ENCODE measurements around the gene TDRD3. TPM values are rescaled to one million over a fixed set of nuclear protein-coding genes. Genes with fewer than 3 reads are reported as not detected.

Gene TDRD3
- polyA plus RNA-seq, 1 of the 3 experiments (the other 2 are of a cell fraction) = 3.8 TPM

GRCh38 chr13:60583196-60583888 is 186.3 kb downstream of the TDRD3 start:
- Histone ChIP-seq H3K4me2 (no peak overlapping the region), H2AFZ (ENCODE audit: low read depth) (no peak overlapping the region), H3F3A (replicated peaks; ENCODE audit: insufficient read depth) (no peaks in the 10 kb centered on the region), H4K20me1 (ENCODE audit: insufficient read depth) (no peaks in the 10 kb centered on the region), H3K27me3 (ENCODE audit: insufficient read depth) (no peaks in the 10 kb centered on the region), H3K27ac (ENCODE audit: low read depth in 2 of 2, low read length in 1 of 2) (no peak overlapping the region), H3K9me2 (no peaks in the 10 kb centered on the region), H3K4me1 (ENCODE audit: control insufficient read depth in 1 of 2, insufficient read depth in 2 of 2, low read depth in 1 of 2, low read length in 1 of 2) (peaks cover 0 to 4% of the 10 kb centered on the region in 2 experiments; a peak in 1 of 4 replicates), H3K4me3 (ENCODE audit: low read depth in 2 of 2, low read length in 1 of 2) (no peak overlapping the region), H3K9ac (no peak overlapping the region), H3K9me3 (no peaks in the 10 kb centered on the region), H3K36me3 (replicated peaks in 1 of 2; ENCODE audit: control insufficient read depth in 1 of 2, insufficient read depth in 2 of 2, low read length in 1 of 2) (no peaks in the 10 kb centered on the region), H3K79me2 (ENCODE audit: insufficient read depth) (no peaks in the 10 kb centered on the region)
- no peak for TF ChIP-seq GABPA (IDR thresholded peaks at IDR 0.05; ENCODE audit: low read depth)
- TF ChIP-seq YY1 (IDR thresholded peaks at IDR 0.05; ENCODE audit: low read depth) = no peak
- no peak for TF ChIP-seq PBX3 (IDR thresholded peaks at IDR 0.05)
- TF ChIP-seq FOXM1 (IDR thresholded peaks at IDR 0.05; ENCODE audit: low read depth) = no peak
- no peak for TF ChIP-seq SMC3 (IDR thresholded peaks at IDR 0.05; ENCODE audit: low read depth, low read length)
- TF ChIP-seq, protein P1, sequence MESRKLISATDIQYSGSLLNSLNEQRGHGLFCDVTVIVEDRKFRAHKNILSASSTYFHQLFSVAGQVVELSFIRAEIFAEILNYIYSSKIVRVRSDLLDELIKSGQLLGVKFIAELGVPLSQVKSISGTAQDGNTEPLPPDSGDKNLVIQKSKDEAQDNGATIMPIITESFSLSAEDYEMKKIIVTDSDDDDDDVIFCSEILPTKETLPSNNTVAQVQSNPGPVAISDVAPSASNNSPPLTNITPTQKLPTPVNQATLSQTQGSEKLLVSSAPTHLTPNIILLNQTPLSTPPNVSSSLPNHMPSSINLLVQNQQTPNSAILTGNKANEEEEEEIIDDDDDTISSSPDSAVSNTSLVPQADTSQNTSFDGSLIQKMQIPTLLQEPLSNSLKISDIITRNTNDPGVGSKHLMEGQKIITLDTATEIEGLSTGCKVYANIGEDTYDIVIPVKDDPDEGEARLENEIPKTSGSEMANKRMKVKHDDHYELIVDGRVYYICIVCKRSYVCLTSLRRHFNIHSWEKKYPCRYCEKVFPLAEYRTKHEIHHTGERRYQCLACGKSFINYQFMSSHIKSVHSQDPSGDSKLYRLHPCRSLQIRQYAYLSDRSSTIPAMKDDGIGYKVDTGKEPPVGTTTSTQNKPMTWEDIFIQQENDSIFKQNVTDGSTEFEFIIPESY (IDR thresholded peaks at IDR 0.05; ENCODE audit: borderline replicate concordance, low read depth) = no peak
- TF ChIP-seq NFIC (IDR thresholded peaks at IDR 0.05; ENCODE audit: borderline replicate concordance) = no peak
- TF ChIP-seq, protein P2, sequence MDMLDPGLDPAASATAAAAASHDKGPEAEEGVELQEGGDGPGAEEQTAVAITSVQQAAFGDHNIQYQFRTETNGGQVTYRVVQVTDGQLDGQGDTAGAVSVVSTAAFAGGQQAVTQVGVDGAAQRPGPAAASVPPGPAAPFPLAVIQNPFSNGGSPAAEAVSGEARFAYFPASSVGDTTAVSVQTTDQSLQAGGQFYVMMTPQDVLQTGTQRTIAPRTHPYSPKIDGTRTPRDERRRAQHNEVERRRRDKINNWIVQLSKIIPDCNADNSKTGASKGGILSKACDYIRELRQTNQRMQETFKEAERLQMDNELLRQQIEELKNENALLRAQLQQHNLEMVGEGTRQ (IDR thresholded peaks at IDR 0.05; ENCODE audit: borderline replicate concordance, low read depth, low read length) = no peak
- no peak for TF ChIP-seq ELF1 (IDR thresholded peaks at IDR 0.05)
- no peak for TF ChIP-seq NRF1 (IDR thresholded peaks at IDR 0.05; ENCODE audit: low read depth, low read length)
- TF ChIP-seq EZH2phosphoT487 (IDR thresholded peaks at IDR 0.05; ENCODE audit: borderline replicate concordance, low read depth) = no peak
- TF ChIP-seq MXI1 (IDR thresholded peaks at IDR 0.05; ENCODE audit: low read depth, low read length) = no peak
- TF ChIP-seq RFX5 (IDR thresholded peaks at IDR 0.05; ENCODE audit: low read length) = no peak
- POLR2A ChIA-PET = no interaction called here
- WGBS (ENCODE audit: low lambda C conversion rate) = 71% methylated on average over 9 of the region's 9 CpGs
- CTCF ChIA-PET = interaction anchor here (0.9 kb wide), 1 partner anchor 10 kb away, joined by 3 read pairs; no protein-coding TSS in a partner anchor
- DNase-seq = no peak
